Lower leg skin (tissue), 3 donors: ENCODE results near the gene HCAR1.

Source experiments
- POLR2A ChIP-seq, 2 donors: fragments of 450-650 bp; IDR thresholded peaks; one replicate each; pipeline ENCODE4 v1.6.1; 2016 to 2017; ENCODE audit warnings: antibody characterized with exemption in 2 of 2, mild to moderate bottlenecking in 1 of 2, moderate library complexity in 1 of 2
- TF ChIP-seq, protein P1 (sequence below), 3 donors: fragments of 450-650 bp; IDR thresholded peaks; one replicate each; pipeline ENCODE4 v1.5.1; 2016; ENCODE audit warnings: antibody characterized with exemption in 3 of 3, mild to moderate bottlenecking in 3 of 3, moderate library complexity in 2 of 3

- TF ChIP-seq, protein P1, sequence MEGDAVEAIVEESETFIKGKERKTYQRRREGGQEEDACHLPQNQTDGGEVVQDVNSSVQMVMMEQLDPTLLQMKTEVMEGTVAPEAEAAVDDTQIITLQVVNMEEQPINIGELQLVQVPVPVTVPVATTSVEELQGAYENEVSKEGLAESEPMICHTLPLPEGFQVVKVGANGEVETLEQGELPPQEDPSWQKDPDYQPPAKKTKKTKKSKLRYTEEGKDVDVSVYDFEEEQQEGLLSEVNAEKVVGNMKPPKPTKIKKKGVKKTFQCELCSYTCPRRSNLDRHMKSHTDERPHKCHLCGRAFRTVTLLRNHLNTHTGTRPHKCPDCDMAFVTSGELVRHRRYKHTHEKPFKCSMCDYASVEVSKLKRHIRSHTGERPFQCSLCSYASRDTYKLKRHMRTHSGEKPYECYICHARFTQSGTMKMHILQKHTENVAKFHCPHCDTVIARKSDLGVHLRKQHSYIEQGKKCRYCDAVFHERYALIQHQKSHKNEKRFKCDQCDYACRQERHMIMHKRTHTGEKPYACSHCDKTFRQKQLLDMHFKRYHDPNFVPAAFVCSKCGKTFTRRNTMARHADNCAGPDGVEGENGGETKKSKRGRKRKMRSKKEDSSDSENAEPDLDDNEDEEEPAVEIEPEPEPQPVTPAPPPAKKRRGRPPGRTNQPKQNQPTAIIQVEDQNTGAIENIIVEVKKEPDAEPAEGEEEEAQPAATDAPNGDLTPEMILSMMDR (IDR thresholded peaks at IDR 0.05) = no peak
- TF ChIP-seq POLR2A (IDR thresholded peaks at IDR 0.05) = no peak
Observed at GRCh38 chr12:122757568-122757967, 26.9 kb upstream of the HCAR1 start.
